Effector memory CD4-positive, alpha-beta T cell (primary cell): ENCODE data around the gene RXRG.

Source experiments
- DNase-seq, 3 donors: peaks; one replicate each; pipeline ENCODE4 v3.0.0-alpha.2; 2020
- H3K27ac ChIP-seq: 2 replicates; pipeline ENCODE4 v1.7.0; 2013; ENCODE audit warnings: mild to moderate bottlenecking, low read length, moderate library complexity; ENCODE audit not compliant: insufficient read depth, poor library complexity, severe bottlenecking
- H3K27me3 ChIP-seq: replicated peaks from 2 replicates; pipeline ENCODE4 v1.7.0; 2013; ENCODE audit warnings: mild to moderate bottlenecking, low read length; ENCODE audit not compliant: insufficient read depth, control insufficient read depth, poor library complexity, severe bottlenecking
- H3K36me3 ChIP-seq: 2 replicates; pipeline ENCODE4 v1.7.0; 2013; ENCODE audit warnings: mild to moderate bottlenecking, low read length, moderate library complexity; ENCODE audit not compliant: control insufficient read depth, insufficient read depth
- H3K4me1 ChIP-seq: 2 replicates; pipeline ENCODE4 v1.7.0; 2013; ENCODE audit warnings: low read length, mild to moderate bottlenecking; ENCODE audit not compliant: control insufficient read depth, insufficient read depth, poor library complexity, severe bottlenecking
- H3K4me3 ChIP-seq: 2 replicates; pipeline ENCODE4 v1.7.0; 2013; ENCODE audit warnings: low read length, low read depth, mild to moderate bottlenecking; ENCODE audit not compliant: insufficient read depth, poor library complexity, severe bottlenecking
- H3K9me3 ChIP-seq: 2 replicates; pipeline ENCODE4 v1.7.0; 2013; ENCODE audit warnings: mild to moderate bottlenecking, low read length, moderate library complexity; ENCODE audit not compliant: control insufficient read depth
- total RNA-seq, 3 donors: gene quantifications; one replicate each; lab custom pipeline; 2026; lab: John Stamatoyannopoulos, UW

RXRG gene
- 0 reads per million in 3 donors for total RNA-seq

DNA sequence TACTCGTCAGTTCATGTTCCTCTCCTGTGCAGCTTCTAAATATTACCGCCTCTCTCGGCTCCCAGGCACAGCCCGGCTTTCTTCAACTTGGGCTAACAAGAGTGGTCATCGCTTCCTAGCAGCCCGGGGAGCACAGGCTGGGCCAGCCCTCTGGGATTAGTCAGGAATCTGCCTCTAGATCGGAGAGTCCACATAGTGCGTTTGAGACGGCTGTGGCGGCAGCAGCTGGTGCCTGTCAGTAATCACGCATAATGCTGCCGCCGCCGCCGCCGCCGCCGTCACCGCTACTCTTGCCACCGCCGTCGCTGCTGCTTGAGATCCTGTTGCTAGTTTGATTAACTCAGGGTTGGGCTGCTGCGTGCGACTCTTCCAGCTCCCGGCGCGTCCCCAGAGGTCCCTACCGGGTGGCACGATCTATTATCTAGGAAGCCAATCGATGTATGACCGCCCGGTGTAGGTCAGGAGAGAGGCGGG lies at the start of gene RXRG:
Gene RXRG (minus strand): TSS at position 230 of the 474 bp plus-strand sequence. CDS start 233 bp downstream, outside the sequence.
- H3K4me3 ChIP-seq = peak within 1 kb of the TSS; percentile 20
- H3K36me3 ChIP-seq = no peaks in the 10 kb centered on the region
- DNase-seq = no peak
- no peak within 1 kb of the TSS for H3K27ac ChIP-seq
- peaks cover 22% of the 10 kb centered on the region for H3K27me3 ChIP-seq
- peaks cover 4% of the 10 kb centered on the region for H3K4me1 ChIP-seq
- no peaks in the 10 kb centered on the region for H3K9me3 ChIP-seq

DNA sequence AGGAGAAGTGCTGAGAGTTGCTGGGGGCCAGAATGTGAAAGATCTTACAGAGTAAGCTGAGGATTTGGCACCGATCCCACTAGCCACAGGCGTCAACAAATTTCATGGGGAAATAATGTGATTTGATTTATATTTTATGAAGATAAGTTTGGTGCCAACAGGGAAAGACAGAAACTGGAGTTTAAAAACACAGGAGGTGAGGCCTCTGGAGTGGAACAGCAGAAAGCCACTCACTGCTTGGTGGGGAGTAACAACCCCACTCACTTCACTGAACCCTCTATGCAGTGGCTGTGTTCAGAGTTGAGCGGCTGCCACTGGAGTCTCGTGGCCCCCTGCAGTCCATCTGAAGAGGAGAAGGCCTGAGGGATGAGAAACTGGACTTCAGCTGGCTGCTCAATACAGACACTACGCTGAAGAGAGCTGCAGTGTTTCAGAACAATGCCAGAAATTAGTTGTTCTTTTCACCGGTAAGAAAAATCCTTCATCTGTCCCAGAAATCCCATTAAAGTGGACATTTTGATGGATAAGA lies 48.0 kb upstream of the RXRG start:
- H3K36me3 ChIP-seq = no peaks in the 10 kb centered on the region
- no peaks in the 10 kb centered on the region for H3K9me3 ChIP-seq
- no peak for DNase-seq
- H3K4me3 ChIP-seq = no peak overlapping the region
- H3K4me1 ChIP-seq = no peaks in the 10 kb centered on the region
- no peak overlapping the region for H3K27ac ChIP-seq
- H3K27me3 ChIP-seq = no peaks in the 10 kb centered on the region

DNA sequence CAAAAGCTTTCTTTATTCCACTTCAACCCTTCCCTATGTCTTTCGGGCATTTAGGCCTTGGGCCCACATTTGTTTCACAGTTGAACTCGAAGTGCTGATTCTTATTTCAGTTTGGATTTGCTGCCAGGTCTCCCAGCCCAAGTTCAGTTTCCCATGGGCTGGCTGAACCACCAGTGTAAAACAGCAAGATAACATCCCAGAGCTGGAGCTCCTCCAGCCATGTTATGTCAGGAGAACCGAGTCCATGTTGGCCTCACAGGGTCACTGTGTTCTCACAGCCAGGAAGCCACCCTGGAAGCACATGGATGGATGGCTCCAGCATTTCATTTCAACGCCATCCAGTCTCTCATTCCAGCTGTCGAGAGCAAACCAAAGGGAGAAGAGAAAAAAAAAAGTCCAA lies 45.2 kb upstream of the RXRG start:
- DNase-seq = no peak
- H3K27me3 ChIP-seq = no peaks in the 10 kb centered on the region
- no peak overlapping the region for H3K27ac ChIP-seq
- no peak overlapping the region for H3K4me3 ChIP-seq
- no peaks in the 10 kb centered on the region for H3K4me1 ChIP-seq
- H3K36me3 ChIP-seq = no peaks in the 10 kb centered on the region
- H3K9me3 ChIP-seq = no peaks in the 10 kb centered on the region

DNA sequence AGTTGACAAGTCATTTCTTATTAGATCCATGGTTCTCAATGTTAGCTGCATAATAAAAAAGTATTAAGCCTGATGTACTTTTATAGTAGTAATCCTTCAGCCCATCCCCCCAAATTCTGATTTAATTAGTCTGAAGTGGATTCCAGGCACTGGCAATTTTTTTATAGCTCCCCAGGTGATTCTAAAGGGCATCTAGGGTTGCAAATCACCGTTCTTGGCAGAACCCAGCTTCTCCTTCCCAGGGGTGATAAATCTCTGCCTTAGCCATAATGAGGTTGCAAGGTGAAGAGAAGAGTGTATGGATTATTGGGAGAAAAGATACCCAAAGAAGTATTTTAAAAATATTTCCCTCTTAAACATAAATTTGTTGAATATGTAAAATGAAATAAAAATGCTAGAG lies 43.0 kb upstream of the RXRG start:
- no peak for DNase-seq
- Histone ChIP-seq H3K4me1 (no peaks in the 10 kb centered on the region), H3K27me3 (no peaks in the 10 kb centered on the region), H3K9me3 (no peaks in the 10 kb centered on the region), H3K36me3 (no peaks in the 10 kb centered on the region), H3K27ac (no peak overlapping the region), H3K4me3 (no peak overlapping the region)

DNA sequence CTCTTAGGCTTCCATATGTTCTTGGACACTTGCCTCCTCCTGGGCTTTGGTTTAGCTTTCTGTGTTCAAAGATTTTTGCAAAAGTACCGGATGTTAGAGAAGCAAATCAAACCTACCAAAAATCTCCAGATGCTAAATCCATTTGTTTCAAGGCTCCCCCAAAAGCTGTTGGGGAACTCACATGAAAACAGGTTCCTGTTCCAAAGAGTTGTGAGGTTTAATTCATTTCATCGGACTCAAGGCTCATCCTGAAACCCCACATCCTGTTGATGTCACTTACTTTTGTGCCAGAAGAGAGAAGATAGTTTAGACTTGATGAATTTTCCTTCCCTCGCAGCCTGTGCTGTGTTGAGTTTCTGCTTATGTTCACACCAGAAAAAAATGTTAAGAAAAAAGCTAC lies 41.7 kb upstream of the RXRG start:
- H3K4me3 ChIP-seq = no peak overlapping the region

DNA sequence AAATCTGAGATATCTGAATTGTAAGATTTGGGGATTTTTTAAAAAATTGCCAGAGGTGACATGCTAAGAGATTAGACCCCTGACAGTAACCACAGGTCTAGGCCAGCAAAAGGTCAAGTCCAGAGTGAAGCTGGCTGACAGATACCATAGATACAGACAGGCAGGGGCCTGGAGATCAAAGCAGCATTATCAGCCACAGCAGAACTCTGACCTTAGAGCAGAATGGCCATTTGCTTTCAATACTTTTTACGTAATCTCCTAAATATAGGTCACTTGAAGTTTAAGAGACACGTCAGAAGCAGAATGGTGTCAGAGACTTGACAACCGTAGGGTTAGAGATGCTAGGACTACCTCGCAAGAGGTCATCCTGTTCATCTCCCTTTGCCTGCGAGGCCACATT lies 40.8 kb upstream of the RXRG start:
- no peaks in the 10 kb centered on the region for H3K36me3 ChIP-seq
- no peak overlapping the region for H3K4me3 ChIP-seq
- no peak overlapping the region for H3K27ac ChIP-seq
- DNase-seq = no peak
- no peaks in the 10 kb centered on the region for H3K9me3 ChIP-seq
- no peaks in the 10 kb centered on the region for H3K4me1 ChIP-seq
- no peaks in the 10 kb centered on the region for H3K27me3 ChIP-seq

More for the DNA sequence above, 41.7 kb upstream of the RXRG start:
- no peaks in the 10 kb centered on the region for H3K36me3 ChIP-seq
- H3K4me1 ChIP-seq = no peaks in the 10 kb centered on the region
- DNase-seq = no peak
- no peaks in the 10 kb centered on the region for H3K9me3 ChIP-seq
- no peaks in the 10 kb centered on the region for H3K27me3 ChIP-seq
- H3K27ac ChIP-seq = no peak overlapping the region

DNA sequence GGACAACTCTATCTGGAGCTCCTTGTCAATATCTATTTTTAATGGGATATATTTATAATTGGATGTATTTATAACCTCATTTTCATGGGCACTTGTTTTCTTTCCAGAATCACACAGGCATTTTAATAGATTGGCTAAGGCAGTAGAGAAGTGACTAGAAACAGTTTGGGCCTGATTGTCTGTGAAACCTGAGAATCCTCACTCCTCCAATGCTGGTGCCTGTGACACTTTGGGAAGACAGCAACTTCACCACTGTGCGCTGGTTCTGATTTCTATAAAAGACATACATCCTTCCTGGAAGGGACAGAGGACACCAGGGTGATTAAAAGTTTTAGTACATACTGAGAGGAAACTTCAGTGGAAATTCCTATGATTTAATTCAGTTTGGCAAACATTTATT lies 39.6 kb upstream of the RXRG start:
- Histone ChIP-seq H3K9me3 (no peaks in the 10 kb centered on the region), H3K4me1 (no peaks in the 10 kb centered on the region), H3K27me3 (no peaks in the 10 kb centered on the region), H3K4me3 (no peak overlapping the region), H3K27ac (no peak overlapping the region), H3K36me3 (no peaks in the 10 kb centered on the region)
- no peak for DNase-seq

DNA sequence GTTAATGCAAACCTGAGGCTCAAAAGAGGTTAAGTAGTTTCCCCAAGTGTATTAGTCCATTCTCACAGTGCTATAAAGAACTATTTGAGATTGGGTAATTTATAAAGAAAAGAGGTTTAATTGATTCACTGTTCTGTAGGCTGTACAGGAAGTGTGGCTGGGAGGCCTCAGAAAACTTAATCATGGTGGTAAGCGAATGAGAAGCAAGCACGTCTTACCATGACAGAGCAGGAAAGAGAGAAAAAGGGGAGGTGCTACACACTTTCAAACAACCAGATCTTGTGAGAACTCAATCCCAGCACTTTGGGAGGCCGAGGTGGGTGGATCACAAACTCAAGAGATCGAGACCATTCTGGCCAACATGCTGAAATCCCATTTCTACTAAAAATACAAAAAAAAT lies 38.5 kb upstream of the RXRG start:
- no peak overlapping the region for H3K4me3 ChIP-seq
- H3K4me1 ChIP-seq = no peaks in the 10 kb centered on the region
- H3K27ac ChIP-seq = no peak overlapping the region
- no peaks in the 10 kb centered on the region for H3K36me3 ChIP-seq
- H3K9me3 ChIP-seq = no peaks in the 10 kb centered on the region
- DNase-seq = no peak
- H3K27me3 ChIP-seq = no peaks in the 10 kb centered on the region

DNA sequence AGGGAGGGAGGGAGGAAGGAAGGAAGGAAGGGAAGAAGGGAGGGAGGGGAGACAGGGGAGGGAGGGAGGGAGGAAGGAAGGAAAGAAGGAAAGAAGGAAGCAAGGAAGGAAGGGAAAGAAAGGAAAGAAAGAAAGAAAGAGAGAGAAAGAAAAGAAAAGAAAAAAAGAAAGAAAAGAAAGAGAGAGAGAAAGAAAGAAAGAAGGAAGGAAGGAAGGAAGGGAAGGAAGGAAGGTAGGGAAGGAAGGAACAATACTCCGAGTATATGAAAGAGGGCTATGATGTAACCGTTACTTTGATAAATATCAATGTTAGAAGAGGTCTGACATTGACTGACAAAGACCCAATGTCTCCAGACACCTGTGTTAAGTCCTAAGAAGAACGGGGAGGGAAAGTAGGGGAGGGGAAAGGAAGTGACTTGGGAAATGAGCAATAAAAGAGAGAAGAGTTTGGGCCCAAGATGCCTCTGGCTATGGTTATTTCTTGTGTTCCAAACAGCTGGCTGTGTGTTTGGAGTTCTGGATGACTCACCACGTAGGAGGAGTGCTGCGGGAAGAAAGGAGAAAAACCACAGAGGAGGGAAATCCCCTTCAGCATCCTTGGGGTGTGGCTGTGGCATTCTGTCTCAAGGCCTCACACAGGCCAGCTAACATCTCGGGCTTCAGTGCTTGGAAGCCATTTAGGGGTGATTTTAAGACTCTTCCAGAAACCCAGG lies 37.0 kb upstream of the RXRG start:
- no peaks in the 10 kb centered on the region for H3K9me3 ChIP-seq

DNA sequence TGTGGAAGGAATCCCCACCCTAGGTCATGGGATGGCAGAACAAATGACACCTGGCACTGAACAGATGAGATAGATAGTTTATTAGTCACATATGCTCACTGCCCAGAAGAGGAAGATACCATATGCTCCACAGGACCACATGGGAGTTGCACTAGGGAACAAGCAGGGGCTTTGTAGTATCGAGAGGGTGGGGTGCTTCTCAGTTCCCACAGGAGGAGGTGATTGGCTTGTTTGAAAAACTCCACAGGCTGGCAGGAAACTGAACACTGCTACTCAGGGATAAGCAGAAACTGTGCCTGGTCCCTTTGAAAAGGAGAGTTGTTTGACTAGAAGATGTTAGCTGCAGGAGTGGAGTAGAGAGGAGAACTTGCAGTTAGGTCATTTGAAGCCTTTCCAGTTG lies 31.9 kb upstream of the RXRG start:
- Histone ChIP-seq H3K9me3 (no peaks in the 10 kb centered on the region), H3K36me3 (no peaks in the 10 kb centered on the region), H3K27ac (no peak overlapping the region), H3K4me3 (no peak overlapping the region), H3K27me3 (no peaks in the 10 kb centered on the region), H3K4me1 (no peaks in the 10 kb centered on the region)
- no peak for DNase-seq

More for the DNA sequence above, 37.0 kb upstream of the RXRG start:
- Histone ChIP-seq H3K27ac (no peak overlapping the region), H3K4me3 (no peak overlapping the region), H3K27me3 (no peaks in the 10 kb centered on the region), H3K4me1 (no peaks in the 10 kb centered on the region), H3K36me3 (no peaks in the 10 kb centered on the region)
- DNase-seq = no peak
